ENCODE data around the gene IGHMBP2. TPM values are rescaled to one million over a fixed set of nuclear protein-coding genes. Genes with fewer than 3 reads are reported as not detected.

Gene IGHMBP2
- total RNA-seq, 6 experiments from 2014 or later: 11.9 to 15.4 (median 14.1) TPM

DNA sequence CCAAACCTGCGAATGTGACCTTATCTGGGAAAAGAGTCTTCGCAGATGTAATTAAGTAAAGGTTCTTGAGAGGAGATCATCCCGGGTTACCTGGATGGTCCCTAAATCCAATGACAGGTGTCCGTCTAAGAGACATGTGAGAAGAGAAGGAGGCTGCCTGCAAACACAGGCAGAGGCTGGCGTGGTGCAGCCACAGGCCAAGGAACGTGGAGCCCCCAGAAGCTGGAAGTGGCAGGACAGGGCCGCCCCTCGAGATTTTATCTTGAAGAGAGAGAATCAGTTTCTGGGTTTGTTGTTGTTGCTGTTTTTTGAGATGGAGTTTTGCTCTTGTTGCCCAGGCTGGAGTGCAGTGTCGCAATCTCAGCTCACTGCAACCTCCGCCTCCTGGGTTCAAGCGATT, 43.5 kb downstream of the IGHMBP2 start:
- no peak overlapping the region for H3K4me3 Mint-ChIP-seq
- H3K9me3 Mint-ChIP-seq: no peaks in the 10 kb centered on the region
- no peaks in the 10 kb centered on the region for H3K36me3 Mint-ChIP-seq (ENCODE audit: low read depth)
- peaks cover 21% of the 10 kb centered on the region for H3K4me1 Mint-ChIP-seq (ENCODE audit: low read depth)
- DNase-seq: no peak
- peak overlapping the region; percentile 89 for H3K27ac Mint-ChIP-seq
- peaks cover 2% of the 10 kb centered on the region; the same call in 1 of the 2 replicates for H3K27me3 Mint-ChIP-seq (ENCODE audit: insufficient read depth)
- TF ChIP-seq, protein P1, sequence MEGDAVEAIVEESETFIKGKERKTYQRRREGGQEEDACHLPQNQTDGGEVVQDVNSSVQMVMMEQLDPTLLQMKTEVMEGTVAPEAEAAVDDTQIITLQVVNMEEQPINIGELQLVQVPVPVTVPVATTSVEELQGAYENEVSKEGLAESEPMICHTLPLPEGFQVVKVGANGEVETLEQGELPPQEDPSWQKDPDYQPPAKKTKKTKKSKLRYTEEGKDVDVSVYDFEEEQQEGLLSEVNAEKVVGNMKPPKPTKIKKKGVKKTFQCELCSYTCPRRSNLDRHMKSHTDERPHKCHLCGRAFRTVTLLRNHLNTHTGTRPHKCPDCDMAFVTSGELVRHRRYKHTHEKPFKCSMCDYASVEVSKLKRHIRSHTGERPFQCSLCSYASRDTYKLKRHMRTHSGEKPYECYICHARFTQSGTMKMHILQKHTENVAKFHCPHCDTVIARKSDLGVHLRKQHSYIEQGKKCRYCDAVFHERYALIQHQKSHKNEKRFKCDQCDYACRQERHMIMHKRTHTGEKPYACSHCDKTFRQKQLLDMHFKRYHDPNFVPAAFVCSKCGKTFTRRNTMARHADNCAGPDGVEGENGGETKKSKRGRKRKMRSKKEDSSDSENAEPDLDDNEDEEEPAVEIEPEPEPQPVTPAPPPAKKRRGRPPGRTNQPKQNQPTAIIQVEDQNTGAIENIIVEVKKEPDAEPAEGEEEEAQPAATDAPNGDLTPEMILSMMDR (IDR thresholded peaks at IDR 0.05): no peak

DNA sequence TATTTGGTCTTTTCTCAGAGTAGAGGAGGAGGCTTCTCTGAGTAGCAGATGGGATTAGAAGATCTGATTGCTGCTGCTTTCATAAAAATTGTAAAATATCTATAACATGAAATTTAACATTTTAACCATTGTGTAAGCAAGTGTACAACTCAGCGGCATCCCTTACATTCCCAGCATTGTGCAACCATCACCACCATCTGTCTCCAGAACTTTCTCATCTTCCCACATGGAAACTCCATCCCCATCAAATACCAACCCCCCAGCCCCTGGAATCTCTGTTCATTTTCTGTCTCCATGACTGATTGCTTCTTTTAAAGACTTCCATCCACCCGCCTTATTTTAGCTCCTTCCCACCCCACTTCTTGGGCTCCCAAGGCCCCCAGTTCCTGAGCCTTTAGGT, 44.8 kb downstream of the IGHMBP2 start:
- Mint-ChIP-seq H3K27ac (no peak overlapping the region), H3K36me3 (ENCODE audit: low read depth) (no peaks in the 10 kb centered on the region), H3K4me1 (ENCODE audit: low read depth) (peaks cover 21% of the 10 kb centered on the region), H3K27me3 (ENCODE audit: insufficient read depth) (peaks cover 2% of the 10 kb centered on the region; the same call in 1 of the 2 replicates), H3K4me3 (no peak overlapping the region), H3K9me3 (no peaks in the 10 kb centered on the region)
- TF ChIP-seq, protein P1 (IDR thresholded peaks at IDR 0.05): no peak
- DNase-seq: no peak

DNA sequence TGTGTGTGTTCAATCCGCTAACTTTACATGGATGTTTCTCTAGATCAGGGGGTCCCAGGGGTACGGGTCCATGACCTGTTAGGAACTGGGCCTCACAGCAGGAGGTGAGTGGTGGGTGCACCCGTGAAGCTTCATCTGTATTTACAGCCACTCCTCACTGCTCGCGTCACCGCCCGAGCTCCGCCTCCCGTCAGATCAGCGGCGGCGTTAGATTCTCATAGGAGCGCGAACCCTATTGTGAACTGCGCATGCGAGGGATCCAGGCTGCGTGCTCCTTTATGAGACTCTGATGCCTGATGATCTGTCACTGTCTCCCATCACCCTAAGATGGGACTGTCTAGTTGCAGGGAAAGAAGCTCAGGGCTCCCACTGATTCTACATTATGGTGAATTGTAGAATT, 45.2 kb downstream of the IGHMBP2 start:
- Mint-ChIP-seq H3K27ac (no peak overlapping the region), H3K9me3 (no peaks in the 10 kb centered on the region), H3K4me1 (ENCODE audit: low read depth) (peaks cover 21% of the 10 kb centered on the region), H3K36me3 (ENCODE audit: low read depth) (no peaks in the 10 kb centered on the region), H3K4me3 (no peak overlapping the region), H3K27me3 (ENCODE audit: insufficient read depth) (peaks cover 2% of the 10 kb centered on the region; the same call in 1 of the 2 replicates)
- TF ChIP-seq, protein P1 (IDR thresholded peaks at IDR 0.05): no peak
- no peak for DNase-seq

DNA sequence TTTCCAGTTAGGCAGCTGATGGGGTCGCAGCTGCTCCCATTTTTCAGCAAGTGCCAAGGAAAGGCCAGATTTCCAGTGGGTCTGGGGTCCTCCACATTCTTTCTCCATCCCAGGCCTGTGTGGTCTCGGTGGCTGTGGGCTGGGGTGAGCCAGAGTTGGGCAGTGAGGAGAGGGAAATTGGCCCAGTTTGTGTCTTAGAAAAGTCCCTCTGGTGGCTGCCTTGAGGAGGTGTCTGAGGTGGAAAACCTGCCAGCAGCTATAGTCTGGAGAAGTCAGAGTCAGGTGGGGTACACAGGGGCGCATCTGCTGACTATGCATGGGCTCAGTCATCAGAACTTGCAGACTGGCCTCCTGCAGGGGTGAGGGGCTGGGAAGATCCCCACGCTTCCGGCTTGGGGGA, 46.6 kb downstream of the IGHMBP2 start:
- Mint-ChIP-seq H3K4me3 (no peak overlapping the region), H3K9me3 (no peaks in the 10 kb centered on the region), H3K4me1 (ENCODE audit: low read depth) (peaks cover 26% of the 10 kb centered on the region), H3K27ac (no peak overlapping the region), H3K36me3 (ENCODE audit: low read depth) (no peaks in the 10 kb centered on the region), H3K27me3 (ENCODE audit: insufficient read depth) (peaks cover 3% of the 10 kb centered on the region)
- TF ChIP-seq, protein P1 (IDR thresholded peaks at IDR 0.05): peak; percentile 66
- DNase-seq: peak; percentile 16

DNA sequence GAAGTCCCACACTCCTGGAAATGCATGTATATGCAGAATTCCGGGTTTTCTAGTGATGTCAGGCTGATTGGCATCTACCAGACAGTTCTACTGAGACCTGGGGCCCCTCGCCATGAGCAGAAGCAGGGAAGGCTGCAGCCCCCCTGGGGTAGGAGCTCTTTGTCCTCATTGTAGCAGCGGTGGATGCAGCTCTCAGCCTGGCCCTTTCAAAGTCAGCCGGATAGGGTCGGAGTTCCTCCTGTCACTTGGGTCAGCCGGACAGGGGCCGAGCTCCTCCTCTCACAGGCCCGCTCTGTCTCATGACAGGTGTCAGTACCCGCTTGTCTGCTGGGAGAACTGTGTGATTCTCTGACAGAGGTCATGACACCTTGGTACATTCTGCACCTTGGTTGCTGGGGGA, 47.1 kb downstream of the IGHMBP2 start:
- TF ChIP-seq, protein P1 (IDR thresholded peaks at IDR 0.05): no peak

More for the DNA sequence above, 47.1 kb downstream of the IGHMBP2 start:
- no peaks in the 10 kb centered on the region for H3K9me3 Mint-ChIP-seq
- H3K27ac Mint-ChIP-seq: no peak overlapping the region
- H3K4me3 Mint-ChIP-seq: no peak overlapping the region
- peaks cover 27% of the 10 kb centered on the region for H3K4me1 Mint-ChIP-seq (ENCODE audit: low read depth)
- DNase-seq: no peak
- peaks cover 5% of the 10 kb centered on the region for H3K27me3 Mint-ChIP-seq (ENCODE audit: insufficient read depth)
- H3K36me3 Mint-ChIP-seq (ENCODE audit: low read depth): no peaks in the 10 kb centered on the region
